Ovary (tissue), 9 donors: ENCODE measurements around the gene DOCK4. TPM values are rescaled to one million over a fixed set of nuclear protein-coding genes. Genes with fewer than 3 reads are reported as not detected.

Source experiments
- DNase-seq, 5 donors: peaks; one replicate each; pipeline ENCODE4 v3.0.0-alpha.2; 2019 to 2020
- H3K27ac ChIP-seq, 2 donors: fragments of 200-600 bp; one replicate each; pipeline versions ENCODE4 v1.5.1 to v1.8.0; 2019 to 2022
- H3K27me3 ChIP-seq: fragments of 200-600 bp; one replicate; pipeline ENCODE4 v1.8.0; 2022
- H3K36me3 ChIP-seq: fragments of 200-600 bp; sonication (generic); one replicate; pipeline ENCODE4 v1.5.1; 2019
- H3K4me1 ChIP-seq: one replicate; pipeline ENCODE4 v1.8.1; 2013; ENCODE audit warnings: mild to moderate bottlenecking, moderate library complexity; ENCODE audit not compliant: insufficient read depth
- H3K4me3 ChIP-seq: fragments of 200-600 bp; sonication (generic); one replicate; pipeline ENCODE4 v1.5.1; 2017
- H3K9me3 ChIP-seq, 2 donors: fragments of 200-600 bp in 1 of 2; sonication (generic) in 1 of 2; one replicate each; pipeline versions ENCODE4 v1.5.1 to v1.8.1; 2013 to 2019; ENCODE audit warnings: mild to moderate bottlenecking in 1 of 2, moderate library complexity in 1 of 2
- CTCF ChIP-seq, 3 donors: fragments of 450-650 bp in 2 of 3; fragments of 200-600 bp in 1 of 3; IDR thresholded peaks; one replicate each; pipeline versions ENCODE4 v1.5.1 to v1.8.0; 2016 to 2022; ENCODE audit warnings: antibody characterized with exemption in 3 of 3, mild to moderate bottlenecking in 1 of 3
- EP300 ChIP-seq: sonication (generic); formaldehyde crosslinking; IDR thresholded peaks from one replicate; pipeline ENCODE4 v1.6.1; 2017; ENCODE audit warnings: antibody characterized with exemption
- POLR2A ChIP-seq: fragments of 450-650 bp; IDR thresholded peaks from one replicate; pipeline ENCODE4 v1.6.1; 2017; ENCODE audit warnings: antibody characterized with exemption, mild to moderate bottlenecking, moderate library complexity
- WGBS, 3 donors: extraction: QIAGEN DNeasy Blood & Tissue Kit in 1 of 3; methylation state at CpG; one replicate each; pipeline versions ENCODE4 v1.1.5 to v1.1.7; 2013 to 2017; 5-methylcytosine and 5-hydroxymethylcytosine counted together
- intact Hi-C, 4 donors: fragments of 100-400 bp; cut with DNase I; formaldehyde crosslinking; loops; one replicate each; pipeline versions ENCODE4 v1.11.0 to v1.15.1; 2022 to 2023
- polyA plus RNA-seq, 2 donors: library from polyadenylated mRNA; stranded (reverse); fragments of 200-250 nt in 1 of 2; fragments of 350-450 nt in 1 of 2; fragmentation: Illumina TruSeq in 1 of 2; extraction: RNeasy Lipid Tissue Mini Kit (QIAGEN cat#74804) in 1 of 2; gene quantifications; one replicate each; pipeline ENCODE4 v1.2.3, GENCODE V29; 2013 to 2014
- total RNA-seq, 7 donors: library from RNA; depleted of rRNA in 2 of 7; stranded (reverse); fragments of >200 nt in 2 of 7; fragmentation: NEBNext Ultra II Directional in 3 of 7; extraction: Animal tissue kit (Norgen Biotek cat#: 25700) in 3 of 7; gene quantifications; one replicate each; pipeline versions ENCODE4 v1.1.0 to v1.2.4, GENCODE V29; 2016 to 2023
- donor health status: DM: no; HTN: no; CAD: no; lungs with moderate emphysema.
- donor health status: DM: no; HTN: no; CAD: no.
- donor health status: Bipolar disorder and iron deficiency.
- donor health status: DM: yes; HTN: yes; CAD: no.
- donor health status: DM: no; HTN: no; CAD: no.
- donor health status: DM: yes; HTN: yes; CAD: no.

DOCK4 gene
- total and polyA plus RNA-seq, 9 donors, result 9.5 to 39.7 (median 27.3) TPM

- H3K36me3 ChIP-seq, result no peaks in the 10 kb centered on the region
- no peaks in the 10 kb centered on the region for H3K9me3 ChIP-seq
- no peak overlapping the region for H3K4me3 ChIP-seq
- intact Hi-C loops, result no loop called here
- H3K27ac ChIP-seq, result no peak overlapping the region
- no peak for DNase-seq
- H3K27me3 ChIP-seq, result no peaks in the 10 kb centered on the region
- no peak for TF ChIP-seq EP300
- TF ChIP-seq CTCF (IDR thresholded peaks at IDR 0.05), result no peak
- no peak for TF ChIP-seq POLR2A
- H3K4me1 ChIP-seq, result no peaks in the 10 kb centered on the region
- WGBS, 3 donors, result 31 to 52% (median 37%) methylated on average over 2 of the region's 2 CpGs
These were observed 311.1 kb downstream of the DOCK4 start for GRCh38 chr7:111895049-111895448.

DNA sequence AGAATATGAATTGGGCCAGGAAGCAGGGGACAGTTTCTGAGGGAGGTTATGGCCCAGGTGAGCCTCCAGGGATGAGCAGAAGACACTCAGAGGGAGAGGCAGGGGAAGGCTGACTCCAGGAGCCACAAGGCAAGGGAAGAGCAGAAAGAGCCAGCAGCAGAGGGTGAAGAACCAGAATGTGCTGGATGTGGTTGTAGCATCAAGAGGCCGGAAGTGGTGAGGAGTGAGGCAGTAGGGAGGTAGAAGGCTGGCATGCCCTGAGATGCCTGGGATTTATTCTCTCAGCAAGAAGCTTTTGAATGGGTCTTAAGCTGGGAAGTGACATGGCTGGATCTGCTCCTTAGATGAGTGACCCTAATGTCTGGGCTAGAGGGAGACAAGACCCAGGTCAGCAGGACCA, 311.7 kb downstream of the DOCK4 start:
- no peaks in the 10 kb centered on the region for H3K27me3 ChIP-seq
- intact Hi-C loops, result no loop called here
- H3K4me3 ChIP-seq, result no peak overlapping the region
- no peak for DNase-seq
- no peak for TF ChIP-seq POLR2A
- TF ChIP-seq EP300, result no peak
- no peak for TF ChIP-seq CTCF (IDR thresholded peaks at IDR 0.05)
- no peaks in the 10 kb centered on the region for H3K9me3 ChIP-seq
- H3K27ac ChIP-seq, result no peak overlapping the region
- no peaks in the 10 kb centered on the region for H3K4me1 ChIP-seq
- 93 to 100% (median 94%) methylated on average over 1 of the region's 1 CpG for WGBS, 3 donors
- H3K36me3 ChIP-seq, result no peaks in the 10 kb centered on the region

DNA sequence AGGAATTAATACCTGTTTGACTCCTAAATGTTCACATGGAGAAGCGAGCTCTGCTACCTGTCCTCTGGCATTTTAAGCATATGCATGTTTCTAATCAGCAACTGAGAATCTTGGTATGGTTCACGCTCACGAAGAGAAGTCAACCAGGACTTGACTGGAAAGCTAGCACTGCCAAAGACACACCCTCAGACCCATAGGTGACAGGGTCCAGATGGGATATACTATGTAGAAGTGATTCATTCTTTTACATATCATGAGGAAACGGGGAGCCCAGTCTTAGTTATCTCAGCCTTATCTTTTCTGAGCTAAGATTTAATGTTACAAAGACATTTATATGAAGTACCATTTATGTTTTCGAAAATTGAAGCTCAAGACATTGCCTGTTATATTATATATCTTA, 313.0 kb downstream of the DOCK4 start:
- Histone ChIP-seq H3K27ac (no peak overlapping the region), H3K4me3 (no peak overlapping the region), H3K36me3 (no peaks in the 10 kb centered on the region), H3K4me1 (no peaks in the 10 kb centered on the region), H3K27me3 (no peaks in the 10 kb centered on the region), H3K9me3 (no peaks in the 10 kb centered on the region)
- WGBS, 3 donors, result 91 to 96% (median 92%) methylated on average over 5 of the region's 5 CpGs
- intact Hi-C loops, result no loop called here
- DNase-seq, result no peak
- no peak for TF ChIP-seq EP300
- no peak for TF ChIP-seq CTCF (IDR thresholded peaks at IDR 0.05)
- TF ChIP-seq POLR2A, result no peak

DNA sequence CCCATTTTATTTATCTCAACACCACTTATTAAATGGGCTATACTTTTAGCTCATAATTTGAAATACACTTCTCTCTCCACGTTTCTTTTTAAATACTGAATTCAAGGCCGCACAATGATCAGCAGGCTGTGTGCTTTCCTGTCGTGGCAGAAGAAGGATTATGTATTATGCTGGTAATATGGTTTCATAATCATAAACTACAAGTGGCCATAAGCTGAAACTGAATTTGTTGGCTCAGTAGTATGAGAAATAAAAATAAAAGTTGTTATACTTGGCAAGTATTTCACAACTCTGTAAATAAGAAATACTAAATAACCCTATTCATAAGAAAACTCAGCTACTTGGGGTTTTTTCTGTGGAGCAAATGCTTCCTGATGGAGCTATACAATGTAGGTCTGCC, 313.6 kb downstream of the DOCK4 start:
- Histone ChIP-seq H3K9me3 (no peaks in the 10 kb centered on the region), H3K4me1 (no peaks in the 10 kb centered on the region), H3K36me3 (no peaks in the 10 kb centered on the region), H3K27me3 (no peaks in the 10 kb centered on the region), H3K27ac (no peak overlapping the region), H3K4me3 (no peak overlapping the region)
- no peak for DNase-seq
- intact Hi-C loops, result no loop called here
- TF ChIP-seq CTCF (IDR thresholded peaks at IDR 0.05), result no peak
- no peak for TF ChIP-seq POLR2A
- TF ChIP-seq EP300, result no peak
- WGBS, 3 donors, result 26 to 47% (median 43%) methylated on average over 3 of the region's 3 CpGs

GRCh38 chr7:111887734-111888133, 318.5 kb downstream of the DOCK4 start:
- no peaks in the 10 kb centered on the region for H3K36me3 ChIP-seq
- no peaks in the 10 kb centered on the region for H3K9me3 ChIP-seq
- TF ChIP-seq CTCF (IDR thresholded peaks at IDR 0.05), result no peak
- TF ChIP-seq POLR2A, result no peak
- no peak for TF ChIP-seq EP300
- DNase-seq, result no peak
- WGBS, 3 donors, result 86 to 89% (median 88%) methylated on average over 1 of the region's 1 CpG
- H3K4me1 ChIP-seq, result no peaks in the 10 kb centered on the region
- no peak overlapping the region for H3K27ac ChIP-seq
- no peaks in the 10 kb centered on the region for H3K27me3 ChIP-seq
- intact Hi-C loops, result no loop called here
- H3K4me3 ChIP-seq, result no peak overlapping the region
